AG04450 (cell line): ENCODE measurements around the gene OR2W3. TPM values are rescaled to one million over a fixed set of nuclear protein-coding genes. Genes with fewer than 3 reads are reported as not detected.

Experiments
- CTCF ChIA-PET: fragments of 300-600, 350-600 bp; formaldehyde crosslinking; extraction: SDS; loops from one replicate; lab custom pipeline; 2022; ENCODE audit warnings: antibody characterized with exemption, inconsistent platforms; lab: Charles Lee
- POLR2A ChIA-PET: fragments of 350-600 bp; formaldehyde crosslinking; extraction: SDS; loops from one replicate; lab custom pipeline; 2021; ENCODE audit warnings: antibody characterized with exemption, inconsistent platforms; lab: Yijun Ruan, JAX
- DNase-seq: peaks from one replicate; pipeline ENCODE4 v3.0.0-alpha.2; 2011; ENCODE audit warnings: low read depth, low spot score
- H3K27ac ChIP-seq: one replicate; pipeline ENCODE4 v1.5.1; 2012; ENCODE audit warnings: low read depth, low read length, control low read depth
- H3K27me3 ChIP-seq: one replicate; pipeline ENCODE4 v1.6.0; 2012; ENCODE audit warnings: low read length; ENCODE audit not compliant: control insufficient read depth, insufficient read depth
- H3K4me3 ChIP-seq: 2 replicates; pipeline ENCODE4 v1.5.1; 2011; ENCODE audit warnings: mild to moderate bottlenecking, low read depth, low read length, control low read depth
- H3K9me3 ChIP-seq: 2 replicates; pipeline ENCODE4 v1.5.1; 2012; ENCODE audit warnings: low read length; ENCODE audit not compliant: control insufficient read depth, insufficient read depth
- polyA plus RNA-seq: library from polyadenylated mRNA; depleted of rRNA; stranded (reverse); fragments of >200 nt; gene quantifications from 2 replicates; pipeline ENCODE4 v1.2.3, GENCODE V29; 2011
- TF ChIP-seq, protein P1 (sequence below): IDR thresholded peaks from 2 replicates; pipeline ENCODE4 v1.5.1; 2011; ENCODE audit warnings: low read depth, low read length, control low read depth, inconsistent platforms

Gene OR2W3
- polyA plus RNA-seq, 1 experiment = not detected

DNA sequence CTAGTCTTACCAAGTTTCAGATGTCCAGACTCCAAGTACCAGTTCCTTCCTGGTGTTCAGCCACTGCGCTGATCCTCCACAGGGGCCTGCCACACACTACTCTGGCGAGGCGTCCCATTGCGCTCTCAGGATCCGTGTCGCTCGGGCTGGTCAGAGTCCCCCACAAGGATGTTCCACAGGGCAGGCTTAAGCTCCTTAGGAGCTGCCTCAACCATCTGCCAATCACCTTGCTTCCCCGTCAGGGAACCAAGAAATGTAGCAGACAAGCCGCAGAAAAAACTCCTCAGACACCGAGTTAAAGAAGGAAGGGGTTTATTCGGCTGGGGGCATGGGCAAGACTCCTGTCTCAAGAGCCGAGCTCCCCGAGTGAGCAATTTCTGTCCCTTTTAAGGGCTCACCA, 9.8 kb downstream of the OR2W3 start:
- ChIA-PET CTCF (no interaction called here), POLR2A (no interaction called here)
- peaks cover 13% of the 10 kb centered on the region for H3K9me3 ChIP-seq
- no peak overlapping the region for H3K27ac ChIP-seq
- H3K27me3 ChIP-seq = no peaks in the 10 kb centered on the region
- H3K4me3 ChIP-seq = no peak overlapping the region
- TF ChIP-seq, protein P1, sequence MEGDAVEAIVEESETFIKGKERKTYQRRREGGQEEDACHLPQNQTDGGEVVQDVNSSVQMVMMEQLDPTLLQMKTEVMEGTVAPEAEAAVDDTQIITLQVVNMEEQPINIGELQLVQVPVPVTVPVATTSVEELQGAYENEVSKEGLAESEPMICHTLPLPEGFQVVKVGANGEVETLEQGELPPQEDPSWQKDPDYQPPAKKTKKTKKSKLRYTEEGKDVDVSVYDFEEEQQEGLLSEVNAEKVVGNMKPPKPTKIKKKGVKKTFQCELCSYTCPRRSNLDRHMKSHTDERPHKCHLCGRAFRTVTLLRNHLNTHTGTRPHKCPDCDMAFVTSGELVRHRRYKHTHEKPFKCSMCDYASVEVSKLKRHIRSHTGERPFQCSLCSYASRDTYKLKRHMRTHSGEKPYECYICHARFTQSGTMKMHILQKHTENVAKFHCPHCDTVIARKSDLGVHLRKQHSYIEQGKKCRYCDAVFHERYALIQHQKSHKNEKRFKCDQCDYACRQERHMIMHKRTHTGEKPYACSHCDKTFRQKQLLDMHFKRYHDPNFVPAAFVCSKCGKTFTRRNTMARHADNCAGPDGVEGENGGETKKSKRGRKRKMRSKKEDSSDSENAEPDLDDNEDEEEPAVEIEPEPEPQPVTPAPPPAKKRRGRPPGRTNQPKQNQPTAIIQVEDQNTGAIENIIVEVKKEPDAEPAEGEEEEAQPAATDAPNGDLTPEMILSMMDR = no peak
- no peak for DNase-seq

DNA sequence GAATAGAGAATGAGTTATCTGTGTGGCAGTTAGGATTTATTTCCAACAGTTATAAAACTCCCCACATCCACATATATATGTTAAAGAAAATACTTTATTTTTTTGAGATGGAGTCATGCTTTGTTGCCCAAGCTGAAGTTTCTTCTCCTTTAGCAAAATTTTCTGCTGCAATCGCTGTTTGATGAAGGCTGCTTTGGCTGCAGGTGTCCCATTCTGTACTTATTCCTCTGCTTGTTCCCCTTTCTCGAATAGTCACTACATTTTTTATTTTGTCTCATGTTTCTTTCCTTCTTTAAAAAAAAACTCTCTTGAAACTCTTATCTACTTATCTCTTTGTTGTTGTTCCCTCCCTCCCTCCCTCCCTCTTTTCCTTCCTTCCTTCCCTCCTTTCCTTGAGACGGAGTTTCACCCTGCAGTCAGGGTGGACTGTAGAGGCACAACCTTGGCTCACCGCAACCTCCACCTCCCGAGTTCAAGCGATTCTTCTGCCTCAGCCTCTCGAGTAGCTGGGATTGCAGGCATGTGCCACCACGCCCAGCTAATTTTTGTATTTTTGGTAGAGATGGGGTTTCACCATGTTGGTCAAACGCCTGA, 10.6 kb downstream of the OR2W3 start:
- CTCF ChIA-PET = no interaction called here
- POLR2A ChIA-PET = no interaction called here
- peaks cover 13% of the 10 kb centered on the region for H3K9me3 ChIP-seq
- H3K27ac ChIP-seq = no peak overlapping the region
- no peak overlapping the region for H3K4me3 ChIP-seq
- H3K27me3 ChIP-seq = no peaks in the 10 kb centered on the region
- DNase-seq = no peak
- TF ChIP-seq, protein P1 = no peak

DNA sequence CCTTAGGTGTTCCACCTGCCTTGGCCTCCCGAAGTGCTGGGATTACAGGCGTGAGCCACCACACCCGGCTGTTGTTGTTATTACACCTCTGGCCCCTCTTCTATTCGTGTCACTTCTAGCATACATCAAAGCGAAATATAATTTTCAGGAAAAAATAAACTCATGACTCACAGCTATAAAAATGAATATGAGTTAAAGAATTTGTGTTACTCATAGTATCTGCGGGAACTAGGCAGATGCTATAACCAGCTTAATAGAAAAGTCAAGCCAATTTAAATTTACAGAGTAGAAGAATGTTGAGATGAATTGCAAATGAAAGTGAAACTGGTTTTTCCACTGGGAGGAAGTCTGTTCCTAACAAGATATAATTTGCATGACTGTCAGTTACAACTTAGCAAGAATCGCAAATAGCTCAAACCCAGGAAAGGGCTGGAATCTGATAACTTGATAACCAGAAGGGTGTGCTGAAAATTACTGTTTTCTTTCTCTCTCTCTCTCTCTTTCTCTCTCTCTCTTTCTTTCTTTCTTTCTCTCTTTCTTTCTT, 11.2 kb downstream of the OR2W3 start:
- H3K27me3 ChIP-seq = no peaks in the 10 kb centered on the region
- H3K27ac ChIP-seq = no peak overlapping the region
- ChIA-PET POLR2A (no interaction called here), CTCF (no interaction called here)
- no peak for DNase-seq
- TF ChIP-seq, protein P1 = no peak
- no peak overlapping the region for H3K4me3 ChIP-seq
- H3K9me3 ChIP-seq = peaks cover 16% of the 10 kb centered on the region

DNA sequence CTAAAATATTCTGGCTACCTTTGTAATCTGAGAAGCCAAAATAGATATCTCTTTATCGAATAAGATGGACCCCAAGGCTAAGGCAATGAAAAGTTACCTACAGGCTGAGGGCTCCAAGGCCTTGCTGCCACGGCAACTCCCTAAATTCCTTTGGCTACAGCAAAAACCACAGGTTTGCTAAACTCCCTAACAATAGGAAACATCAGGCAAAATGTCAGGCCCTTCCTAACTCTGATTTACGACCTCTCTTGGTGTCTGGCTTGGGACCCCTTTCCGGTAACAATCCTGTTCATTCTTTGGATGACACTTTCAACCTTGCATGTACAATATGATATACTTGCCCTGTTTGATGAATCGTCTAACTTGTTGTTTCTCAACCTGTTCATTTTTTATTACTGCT, 13.4 kb downstream of the OR2W3 start:
- Histone ChIP-seq H3K27ac (no peak overlapping the region), H3K27me3 (no peaks in the 10 kb centered on the region), H3K4me3 (no peak overlapping the region), H3K9me3 (peaks cover 23% of the 10 kb centered on the region)
- ChIA-PET CTCF (no interaction called here), POLR2A (no interaction called here)
- TF ChIP-seq, protein P1 = no peak
- DNase-seq = no peak

DNA sequence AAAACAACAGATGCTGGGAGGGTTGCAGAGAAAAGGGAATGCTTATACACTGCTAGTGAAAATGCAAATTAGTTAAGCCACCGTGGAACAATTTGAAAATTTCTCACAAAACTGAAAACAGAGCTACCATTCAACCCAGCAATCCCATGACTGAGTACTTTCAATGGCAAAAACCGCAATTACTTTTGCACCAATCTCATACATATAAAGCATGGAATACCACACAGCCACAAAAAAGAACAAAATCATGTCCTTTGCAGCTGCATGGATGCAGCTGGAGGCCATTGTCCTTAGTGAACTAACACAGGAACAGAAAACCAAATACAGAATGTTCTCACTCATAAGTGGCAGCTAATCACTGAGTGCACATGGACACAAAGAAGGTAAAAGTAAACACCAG, 18.4 kb downstream of the OR2W3 start:
- Histone ChIP-seq H3K27me3 (no peaks in the 10 kb centered on the region), H3K27ac (no peak overlapping the region), H3K9me3 (peaks cover 15% of the 10 kb centered on the region), H3K4me3 (no peak overlapping the region)
- POLR2A ChIA-PET = no interaction called here
- no peak for DNase-seq
- TF ChIP-seq, protein P1 = no peak
- CTCF ChIA-PET = no interaction called here
